ENCODE measurements around the gene STARD5.

DNA sequence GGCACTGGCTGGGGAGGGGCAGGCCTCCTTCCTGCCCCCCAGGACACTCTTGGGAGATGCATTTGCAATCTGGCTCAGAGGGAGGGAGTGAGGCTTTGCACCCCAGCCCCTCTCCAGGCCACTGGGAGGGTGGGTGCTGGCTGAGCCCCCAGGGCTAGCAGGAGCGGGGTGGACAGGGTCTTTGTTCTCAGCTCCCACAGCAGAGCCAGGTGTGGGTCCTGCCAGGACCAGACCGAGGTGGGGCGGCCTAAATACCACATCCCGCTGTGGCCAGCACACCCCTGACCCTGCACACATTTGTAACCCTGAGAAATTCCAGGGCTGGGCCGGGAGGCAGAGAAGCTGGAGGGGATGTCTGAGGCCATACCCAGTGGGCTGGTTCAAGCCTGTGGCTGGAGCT, 41.0 kb downstream of the STARD5 start:
- TF ChIP-seq, protein P1, sequence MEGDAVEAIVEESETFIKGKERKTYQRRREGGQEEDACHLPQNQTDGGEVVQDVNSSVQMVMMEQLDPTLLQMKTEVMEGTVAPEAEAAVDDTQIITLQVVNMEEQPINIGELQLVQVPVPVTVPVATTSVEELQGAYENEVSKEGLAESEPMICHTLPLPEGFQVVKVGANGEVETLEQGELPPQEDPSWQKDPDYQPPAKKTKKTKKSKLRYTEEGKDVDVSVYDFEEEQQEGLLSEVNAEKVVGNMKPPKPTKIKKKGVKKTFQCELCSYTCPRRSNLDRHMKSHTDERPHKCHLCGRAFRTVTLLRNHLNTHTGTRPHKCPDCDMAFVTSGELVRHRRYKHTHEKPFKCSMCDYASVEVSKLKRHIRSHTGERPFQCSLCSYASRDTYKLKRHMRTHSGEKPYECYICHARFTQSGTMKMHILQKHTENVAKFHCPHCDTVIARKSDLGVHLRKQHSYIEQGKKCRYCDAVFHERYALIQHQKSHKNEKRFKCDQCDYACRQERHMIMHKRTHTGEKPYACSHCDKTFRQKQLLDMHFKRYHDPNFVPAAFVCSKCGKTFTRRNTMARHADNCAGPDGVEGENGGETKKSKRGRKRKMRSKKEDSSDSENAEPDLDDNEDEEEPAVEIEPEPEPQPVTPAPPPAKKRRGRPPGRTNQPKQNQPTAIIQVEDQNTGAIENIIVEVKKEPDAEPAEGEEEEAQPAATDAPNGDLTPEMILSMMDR (IDR thresholded peaks at IDR 0.05; ENCODE audit: low read depth, low read length, poor library complexity, severe bottlenecking), result no peak
- TF ChIP-seq EZH2phosphoT487 (IDR thresholded peaks at IDR 0.05; ENCODE audit: borderline replicate concordance, low read length), result no peak

All from DOHH2 (cell line).